OCI-LY7 (cell line): ENCODE results near the gene CLEC3B.
"Not testable (repeated sequence)": the region's sequence is repeated elsewhere in the genome, so short reads cannot be mapped to it uniquely, and the experiment has no call there.

Experiments
- EZH2phosphoT487 ChIP-seq: fragments of 200-600 bp; sonication (generic); IDR thresholded peaks from 2 replicates; pipeline ENCODE4 v1.6.1; 2018; ENCODE audit warnings: low read depth, borderline replicate concordance, mild to moderate bottlenecking, mixed run types, antibody characterized with exemption, low read length, moderate library complexity, mixed read lengths
- TF ChIP-seq, protein P1 (sequence below): fragments of 200-600 bp; sonication (generic); conservative IDR thresholded peaks from 2 replicates; pipeline ENCODE4 v1.5.1; 2014; ENCODE audit warnings: mild to moderate bottlenecking, antibody characterized with exemption, low read length, moderate library complexity, mixed read lengths

DNA sequence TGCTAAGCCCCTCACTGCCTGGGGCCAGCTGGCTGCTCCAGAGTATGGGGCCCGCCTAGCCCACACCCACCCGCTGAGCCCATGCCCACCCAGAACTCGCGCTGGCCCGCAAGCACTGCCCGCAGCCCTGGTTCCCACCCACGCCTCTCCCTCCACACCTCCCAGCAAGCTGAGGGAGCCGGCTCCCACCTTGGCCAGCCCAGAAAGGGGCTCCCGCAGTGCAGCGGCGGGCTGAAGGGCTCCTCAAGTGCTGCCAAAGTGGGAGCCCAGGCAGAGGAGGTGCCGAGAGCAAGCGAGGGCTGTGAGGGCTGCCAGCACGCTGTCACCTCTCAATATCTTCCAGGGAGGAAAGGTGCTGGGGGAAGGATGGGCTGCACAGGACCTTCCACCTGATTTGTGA, 39.8 kb upstream of the CLEC3B start:
- TF ChIP-seq, protein P1, sequence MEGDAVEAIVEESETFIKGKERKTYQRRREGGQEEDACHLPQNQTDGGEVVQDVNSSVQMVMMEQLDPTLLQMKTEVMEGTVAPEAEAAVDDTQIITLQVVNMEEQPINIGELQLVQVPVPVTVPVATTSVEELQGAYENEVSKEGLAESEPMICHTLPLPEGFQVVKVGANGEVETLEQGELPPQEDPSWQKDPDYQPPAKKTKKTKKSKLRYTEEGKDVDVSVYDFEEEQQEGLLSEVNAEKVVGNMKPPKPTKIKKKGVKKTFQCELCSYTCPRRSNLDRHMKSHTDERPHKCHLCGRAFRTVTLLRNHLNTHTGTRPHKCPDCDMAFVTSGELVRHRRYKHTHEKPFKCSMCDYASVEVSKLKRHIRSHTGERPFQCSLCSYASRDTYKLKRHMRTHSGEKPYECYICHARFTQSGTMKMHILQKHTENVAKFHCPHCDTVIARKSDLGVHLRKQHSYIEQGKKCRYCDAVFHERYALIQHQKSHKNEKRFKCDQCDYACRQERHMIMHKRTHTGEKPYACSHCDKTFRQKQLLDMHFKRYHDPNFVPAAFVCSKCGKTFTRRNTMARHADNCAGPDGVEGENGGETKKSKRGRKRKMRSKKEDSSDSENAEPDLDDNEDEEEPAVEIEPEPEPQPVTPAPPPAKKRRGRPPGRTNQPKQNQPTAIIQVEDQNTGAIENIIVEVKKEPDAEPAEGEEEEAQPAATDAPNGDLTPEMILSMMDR, result not testable (repeated sequence)
- not testable (repeated sequence) for TF ChIP-seq EZH2phosphoT487
